Fibroblast of skin of right quadriceps (primary cell): ENCODE results near the gene NAGS.
"Not testable (repeated sequence)": the region's sequence is repeated elsewhere in the genome, so short reads cannot be mapped to it uniquely, and the experiment has no call there.

ENCODE experiments used
- DNase-seq: peaks from one replicate; pipeline ENCODE4 v3.0.0-alpha.2; 2013

Gene NAGS

DNA sequence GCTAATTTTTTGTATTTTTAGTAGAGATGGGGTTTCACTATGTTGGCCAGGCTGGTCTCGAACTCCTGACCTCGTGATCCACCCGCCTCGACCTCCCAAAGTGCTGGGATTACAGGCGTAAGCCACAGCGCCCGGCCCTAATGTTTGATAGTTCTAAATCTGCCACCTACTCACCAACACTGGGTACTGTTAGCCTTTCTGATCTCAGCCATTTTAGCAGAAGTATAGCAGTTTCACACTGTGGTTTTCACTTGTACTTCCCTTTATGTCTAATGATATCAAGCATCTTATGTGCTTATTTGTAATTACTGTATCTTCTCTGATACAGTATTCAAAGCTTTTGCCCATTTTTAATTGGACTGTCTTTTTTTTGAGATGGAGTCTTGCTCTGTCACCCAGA is 42.5 kb downstream of the NAGS start:
- DNase-seq = not testable (repeated sequence)

GRCh38 chr17:44049294-44050060 is 45.1 kb downstream of the NAGS start:
- DNase-seq = no peak

GRCh38 chr17:44053125-44053872 is 48.9 kb downstream of the NAGS start:
- DNase-seq = no peak
